ENCODE measurements around the gene RASSF9.

Gene RASSF9

DNA sequence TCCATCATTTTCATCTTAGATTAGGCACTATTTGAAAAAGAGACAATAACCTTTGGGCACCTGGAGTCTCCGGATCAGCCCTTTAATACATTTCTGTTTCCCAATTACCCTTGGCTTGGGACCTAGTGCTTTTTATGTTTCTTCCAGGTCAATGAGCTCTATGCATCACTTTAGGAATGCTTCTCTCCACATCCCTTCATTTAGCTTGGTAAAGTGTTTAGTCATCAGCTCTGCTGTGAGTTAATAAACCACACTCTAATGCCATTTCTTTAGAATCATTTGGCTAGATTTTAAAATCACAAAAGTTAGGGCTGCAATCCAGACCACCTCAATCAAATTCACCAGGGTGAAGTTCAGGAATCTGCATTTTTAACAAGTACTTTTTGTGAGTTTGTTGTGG lies 41.7 kb downstream of the RASSF9 start:
- TF ChIP-seq, protein P1, sequence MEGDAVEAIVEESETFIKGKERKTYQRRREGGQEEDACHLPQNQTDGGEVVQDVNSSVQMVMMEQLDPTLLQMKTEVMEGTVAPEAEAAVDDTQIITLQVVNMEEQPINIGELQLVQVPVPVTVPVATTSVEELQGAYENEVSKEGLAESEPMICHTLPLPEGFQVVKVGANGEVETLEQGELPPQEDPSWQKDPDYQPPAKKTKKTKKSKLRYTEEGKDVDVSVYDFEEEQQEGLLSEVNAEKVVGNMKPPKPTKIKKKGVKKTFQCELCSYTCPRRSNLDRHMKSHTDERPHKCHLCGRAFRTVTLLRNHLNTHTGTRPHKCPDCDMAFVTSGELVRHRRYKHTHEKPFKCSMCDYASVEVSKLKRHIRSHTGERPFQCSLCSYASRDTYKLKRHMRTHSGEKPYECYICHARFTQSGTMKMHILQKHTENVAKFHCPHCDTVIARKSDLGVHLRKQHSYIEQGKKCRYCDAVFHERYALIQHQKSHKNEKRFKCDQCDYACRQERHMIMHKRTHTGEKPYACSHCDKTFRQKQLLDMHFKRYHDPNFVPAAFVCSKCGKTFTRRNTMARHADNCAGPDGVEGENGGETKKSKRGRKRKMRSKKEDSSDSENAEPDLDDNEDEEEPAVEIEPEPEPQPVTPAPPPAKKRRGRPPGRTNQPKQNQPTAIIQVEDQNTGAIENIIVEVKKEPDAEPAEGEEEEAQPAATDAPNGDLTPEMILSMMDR (IDR thresholded peaks at IDR 0.05; ENCODE audit: control insufficient read depth, extremely low read depth, insufficient read depth), result no peak
- no peak overlapping the region for H3K4me3 ChIP-seq (ENCODE audit: low read depth, low read length)
- no peak for DNase-seq (ENCODE audit: low read depth)

DNA sequence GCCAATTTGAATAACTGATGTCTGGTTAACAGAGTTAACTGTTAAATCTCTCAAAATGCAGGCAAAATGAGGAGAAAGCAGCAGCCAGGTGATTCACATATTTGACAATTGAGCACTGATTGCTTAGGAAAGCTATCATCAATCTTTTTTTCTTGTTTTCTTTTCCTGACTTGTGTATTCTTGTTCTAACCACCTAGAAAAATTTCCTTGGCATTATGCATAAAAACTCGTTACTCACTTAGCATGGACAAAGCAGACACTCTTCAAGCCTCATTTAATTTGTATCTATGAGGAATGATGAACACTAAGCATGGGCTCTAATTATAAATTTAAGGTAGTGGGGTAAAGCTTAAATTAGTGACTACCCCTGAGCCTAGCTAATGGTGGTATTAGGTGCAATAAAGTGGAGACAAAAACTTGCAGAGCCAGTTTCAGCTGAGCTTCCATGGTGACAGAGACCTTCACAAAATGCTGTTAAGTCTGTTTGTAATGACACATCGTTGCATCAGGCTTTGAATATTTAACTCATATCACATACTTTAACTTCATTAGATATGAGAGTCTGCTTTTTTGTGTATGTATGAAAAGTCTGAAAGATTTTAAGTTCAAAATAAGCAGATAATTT lies 52.0 kb downstream of the RASSF9 start:
- DNase-seq (ENCODE audit: low read depth), result no peak
- TF ChIP-seq, protein P1 (IDR thresholded peaks at IDR 0.05; ENCODE audit: control insufficient read depth, extremely low read depth, insufficient read depth), result no peak
- no peak overlapping the region for H3K4me3 ChIP-seq (ENCODE audit: low read depth, low read length)

DNA sequence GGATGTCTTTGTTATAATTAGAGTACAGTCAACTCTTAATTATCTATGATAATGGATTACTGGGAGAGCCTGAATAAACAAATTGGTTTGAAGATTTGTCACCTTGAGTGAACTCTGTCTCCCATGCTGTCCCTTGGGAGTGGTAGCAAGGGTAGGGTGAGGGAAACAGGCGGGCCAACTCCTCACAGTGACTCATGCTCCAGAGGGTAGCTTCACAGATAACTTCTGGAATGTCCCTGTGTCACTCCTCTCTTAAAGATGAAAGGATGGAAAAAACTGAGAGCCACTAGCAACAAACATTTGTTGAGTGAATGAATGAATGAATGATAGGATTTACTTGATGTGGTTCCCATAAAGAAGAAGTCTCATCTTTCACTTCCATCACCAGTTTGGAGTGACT lies 53.5 kb downstream of the RASSF9 start:
- DNase-seq (ENCODE audit: low read depth), result no peak
- TF ChIP-seq, protein P1 (IDR thresholded peaks at IDR 0.05; ENCODE audit: control insufficient read depth, extremely low read depth, insufficient read depth), result no peak
- no peak overlapping the region for H3K4me3 ChIP-seq (ENCODE audit: low read depth, low read length)

DNA sequence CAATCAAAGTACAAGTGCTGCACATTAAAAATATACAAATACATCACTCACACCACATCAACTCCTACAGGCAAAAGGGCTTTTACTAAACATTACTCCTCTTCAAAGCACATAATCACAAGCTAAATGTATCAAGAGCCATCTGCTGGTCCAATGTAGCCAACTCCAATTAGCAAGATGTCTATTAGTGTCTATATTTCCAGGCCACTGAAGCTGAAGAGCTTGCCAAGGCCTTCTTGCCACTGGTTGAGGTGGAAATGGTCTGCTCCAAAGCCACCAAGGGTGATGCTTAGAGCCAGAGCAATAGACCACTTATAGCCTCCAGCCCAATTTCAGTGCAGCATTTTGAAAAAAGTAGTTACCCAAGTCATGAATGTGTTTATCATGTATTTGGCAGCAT lies 54.4 kb downstream of the RASSF9 start:
- TF ChIP-seq, protein P1 (IDR thresholded peaks at IDR 0.05; ENCODE audit: control insufficient read depth, extremely low read depth, insufficient read depth), result no peak
- DNase-seq (ENCODE audit: low read depth), result no peak
- no peak overlapping the region for H3K4me3 ChIP-seq (ENCODE audit: low read depth, low read length)

DNA sequence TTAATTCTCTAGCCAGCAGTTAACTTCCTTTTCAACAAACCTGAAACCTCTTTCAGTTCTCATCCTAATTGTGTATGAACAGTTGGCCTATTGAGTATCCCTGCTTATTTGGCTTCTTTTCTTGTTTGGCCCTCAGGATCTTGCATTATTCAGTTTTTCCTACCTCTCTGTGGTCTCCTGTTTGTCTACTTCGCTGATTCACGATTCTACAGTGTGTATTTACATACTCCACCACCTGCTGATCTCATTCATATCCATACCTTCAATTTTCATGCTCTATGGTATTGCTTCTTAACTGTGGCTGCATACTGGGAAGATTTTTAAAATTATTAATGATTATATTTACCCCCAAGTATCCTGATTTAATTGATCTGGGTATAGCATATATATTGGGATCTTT lies 56.4 kb downstream of the RASSF9 start:
- no peak overlapping the region for H3K4me3 ChIP-seq (ENCODE audit: low read depth, low read length)
- DNase-seq (ENCODE audit: low read depth), result no peak

DNA sequence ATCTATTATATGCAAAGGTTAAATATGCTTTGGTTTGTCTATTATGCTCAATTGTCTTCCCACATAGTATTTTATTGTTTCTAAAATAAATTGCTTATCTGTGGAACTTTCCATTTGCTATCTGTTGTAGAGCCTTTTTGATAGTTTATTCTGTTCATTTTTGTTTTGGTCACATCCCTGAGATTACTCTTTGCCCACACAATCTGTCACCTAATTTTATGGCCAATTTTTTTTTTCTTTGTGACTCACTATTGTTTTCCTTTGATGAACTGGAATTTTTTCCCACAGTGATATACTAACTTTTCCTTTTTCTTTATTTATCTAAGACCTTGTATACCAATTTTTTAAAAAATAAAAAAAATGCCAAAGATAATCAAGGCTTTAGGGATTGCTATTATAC lies 61.1 kb downstream of the RASSF9 start:
- TF ChIP-seq, protein P1 (IDR thresholded peaks at IDR 0.05; ENCODE audit: control insufficient read depth, extremely low read depth, insufficient read depth), result no peak
- DNase-seq (ENCODE audit: low read depth), result no peak
- no peak overlapping the region for H3K4me3 ChIP-seq (ENCODE audit: low read depth, low read length)

More for the DNA sequence above, 56.4 kb downstream of the RASSF9 start:
- TF ChIP-seq, protein P1 (IDR thresholded peaks at IDR 0.05; ENCODE audit: control insufficient read depth, extremely low read depth, insufficient read depth), result no peak

DNA sequence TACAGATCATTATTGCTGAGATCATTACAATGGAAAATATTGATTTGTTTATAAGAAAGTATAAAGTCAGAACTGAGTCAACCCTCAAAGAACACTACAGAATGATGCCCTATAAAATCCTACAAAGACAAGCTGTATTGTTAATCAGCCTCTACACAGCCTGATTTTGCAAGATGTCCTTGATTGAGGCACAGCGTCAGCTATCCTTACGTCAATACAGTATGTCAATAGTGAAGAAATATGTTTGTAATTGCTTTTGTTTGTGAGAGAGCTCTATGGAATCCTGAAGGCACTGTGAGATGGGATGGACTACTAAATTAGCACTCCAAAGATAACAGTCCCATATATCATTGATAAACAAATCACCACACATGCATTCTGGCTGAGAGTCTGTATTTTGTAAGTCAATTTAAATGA lies 70.7 kb downstream of the RASSF9 start:
- no peak overlapping the region for H3K4me3 ChIP-seq (ENCODE audit: low read depth, low read length)
- DNase-seq (ENCODE audit: low read depth), result no peak
- TF ChIP-seq, protein P1 (IDR thresholded peaks at IDR 0.05; ENCODE audit: control insufficient read depth, extremely low read depth, insufficient read depth), result no peak

Data from LNCaP clone FGC (cell line).